Retinal pigment epithelial cell (primary cell): ENCODE results near the gene PHIP.

Experiments used
- DNase-seq: peaks from one replicate; pipeline ENCODE4 v3.0.0-alpha.2; 2010; ENCODE audit warnings: low read depth
- H3K4me3 ChIP-seq: 2 replicates; pipeline ENCODE4 v1.5.1; 2011; ENCODE audit warnings: mild to moderate bottlenecking, low read length, control low read depth, moderate library complexity
- TF ChIP-seq, protein P1 (sequence below): conservative IDR thresholded peaks from 2 replicates; pipeline ENCODE4 v1.5.1; 2011; ENCODE audit warnings: low read depth, low read length, control low read depth, inconsistent platforms

Gene PHIP

DNA sequence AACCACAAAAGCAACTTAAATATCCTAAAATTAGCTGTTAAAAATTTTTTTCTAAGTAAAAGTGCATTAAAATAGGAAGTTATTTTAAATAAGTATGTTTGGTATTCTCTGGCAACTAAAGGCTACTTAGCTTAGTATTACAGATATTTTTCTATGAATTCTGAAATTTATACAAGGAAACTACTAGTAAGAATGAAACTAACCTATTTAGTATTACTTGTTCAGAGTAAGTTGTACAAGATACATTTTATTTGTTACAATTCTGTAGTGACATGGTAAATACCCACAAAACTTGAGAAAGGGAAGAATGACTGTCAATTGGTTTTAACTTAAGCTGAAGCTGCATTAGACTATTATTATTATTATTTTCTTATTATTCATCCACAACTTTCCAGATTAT lies 6.5 kb downstream of the PHIP start:
- no peak overlapping the region for H3K4me3 ChIP-seq
- no peak for DNase-seq
- TF ChIP-seq, protein P1, sequence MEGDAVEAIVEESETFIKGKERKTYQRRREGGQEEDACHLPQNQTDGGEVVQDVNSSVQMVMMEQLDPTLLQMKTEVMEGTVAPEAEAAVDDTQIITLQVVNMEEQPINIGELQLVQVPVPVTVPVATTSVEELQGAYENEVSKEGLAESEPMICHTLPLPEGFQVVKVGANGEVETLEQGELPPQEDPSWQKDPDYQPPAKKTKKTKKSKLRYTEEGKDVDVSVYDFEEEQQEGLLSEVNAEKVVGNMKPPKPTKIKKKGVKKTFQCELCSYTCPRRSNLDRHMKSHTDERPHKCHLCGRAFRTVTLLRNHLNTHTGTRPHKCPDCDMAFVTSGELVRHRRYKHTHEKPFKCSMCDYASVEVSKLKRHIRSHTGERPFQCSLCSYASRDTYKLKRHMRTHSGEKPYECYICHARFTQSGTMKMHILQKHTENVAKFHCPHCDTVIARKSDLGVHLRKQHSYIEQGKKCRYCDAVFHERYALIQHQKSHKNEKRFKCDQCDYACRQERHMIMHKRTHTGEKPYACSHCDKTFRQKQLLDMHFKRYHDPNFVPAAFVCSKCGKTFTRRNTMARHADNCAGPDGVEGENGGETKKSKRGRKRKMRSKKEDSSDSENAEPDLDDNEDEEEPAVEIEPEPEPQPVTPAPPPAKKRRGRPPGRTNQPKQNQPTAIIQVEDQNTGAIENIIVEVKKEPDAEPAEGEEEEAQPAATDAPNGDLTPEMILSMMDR, result no peak

- no peak overlapping the region for H3K4me3 ChIP-seq
- TF ChIP-seq, protein P1, result no peak
- no peak for DNase-seq
These were observed 7.7 kb downstream of the PHIP start for GRCh38 chr6:79070206-79070825.

- TF ChIP-seq, protein P1, result no peak
- DNase-seq, result no peak
- H3K4me3 ChIP-seq, result no peak overlapping the region
These were observed 11.2 kb downstream of the PHIP start for GRCh38 chr6:79066828-79067227.

- no peak overlapping the region for H3K4me3 ChIP-seq
- TF ChIP-seq, protein P1, result no peak
- no peak for DNase-seq
These were observed 11.7 kb downstream of the PHIP start for GRCh38 chr6:79066330-79066729.

GRCh38 chr6:79065232-79065631 lies 12.8 kb downstream of the PHIP start:
- no peak overlapping the region for H3K4me3 ChIP-seq
- no peak for DNase-seq
- TF ChIP-seq, protein P1, result no peak

DNA sequence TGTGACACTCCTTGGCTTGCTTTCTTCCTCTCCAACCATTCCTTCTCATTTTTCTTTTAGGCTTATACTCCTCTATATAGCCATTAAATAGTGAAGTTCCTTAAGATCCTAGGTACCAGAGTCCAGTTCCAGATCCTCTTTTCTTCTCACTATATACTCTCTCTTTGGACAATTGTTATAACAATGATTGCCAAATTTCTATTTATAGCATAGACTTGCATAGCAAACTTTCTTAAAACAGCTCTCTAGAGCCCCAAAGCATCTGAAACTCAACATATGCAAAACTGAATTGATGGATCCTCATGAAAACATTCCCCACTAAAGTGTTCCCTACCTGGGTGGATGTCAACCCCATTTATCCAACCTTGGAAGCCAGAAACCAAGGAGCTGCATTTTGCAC lies 13.4 kb downstream of the PHIP start:
- H3K4me3 ChIP-seq, result no peak overlapping the region
- TF ChIP-seq, protein P1, result no peak
- no peak for DNase-seq

DNA sequence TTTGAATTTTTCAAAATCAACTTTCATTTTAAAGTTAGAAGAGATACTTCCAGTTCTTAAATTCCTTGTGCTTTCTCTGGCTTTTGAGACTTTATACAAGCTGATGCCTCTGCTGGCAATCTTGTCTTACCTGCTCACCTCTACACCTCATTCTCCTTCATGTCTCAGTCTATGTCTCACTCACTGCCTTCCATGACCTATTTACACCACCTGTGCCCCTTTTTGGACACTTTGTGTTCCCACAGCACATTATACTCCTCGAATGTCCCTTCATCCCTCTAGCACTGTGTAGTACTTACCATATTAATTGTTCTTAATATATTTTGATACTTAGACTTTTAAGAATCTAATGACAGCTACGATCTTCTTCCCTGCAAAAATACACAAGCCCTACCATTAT lies 15.3 kb downstream of the PHIP start:
- no peak for DNase-seq
- TF ChIP-seq, protein P1, result no peak
- no peak overlapping the region for H3K4me3 ChIP-seq
